Tongue (tissue), 2 donors: ENCODE data around the gene NTM. TPM values are rescaled to one million over a fixed set of nuclear protein-coding genes. Genes with fewer than 3 reads are reported as not detected.

Experiments
- DNase-seq: peaks from one replicate; pipeline ENCODE4 v3.0.0-alpha.2; 2015
- total RNA-seq: library from RNA; depleted of rRNA; stranded (reverse); fragments of >200 nt; gene quantifications from one replicate; pipeline ENCODE4 v1.2.3, GENCODE V29; 2014

The NTM gene
- total RNA-seq, 1 donor from 2014 or later = 12.1 TPM

- DNase-seq = no peak
These were observed 128.8 kb downstream of the NTM start for GRCh38 chr11:131499199-131499598.

GRCh38 chr11:131503017-131503416 is 132.6 kb downstream of the NTM start:
- DNase-seq = no peak

GRCh38 chr11:131504199-131504949 is 134.0 kb downstream of the NTM start:
- DNase-seq = peak; percentile 91

GRCh38 chr11:131506348-131506747 is 135.9 kb downstream of the NTM start:
- no peak for DNase-seq

GRCh38 chr11:131510662-131511061 is 140.2 kb downstream of the NTM start:
- no peak for DNase-seq

- peak; percentile 40 for DNase-seq
These were observed 141.4 kb downstream of the NTM start for GRCh38 chr11:131511794-131512193.

- no peak for DNase-seq
These were observed 141.8 kb downstream of the NTM start for GRCh38 chr11:131512228-131512627.

GRCh38 chr11:131514062-131514461 is 143.6 kb downstream of the NTM start:
- no peak for DNase-seq

- no peak for DNase-seq
These were observed 148.0 kb downstream of the NTM start for GRCh38 chr11:131518305-131518838.

- DNase-seq = no peak
These were observed 152.4 kb downstream of the NTM start for GRCh38 chr11:131522851-131523250.

- peak; percentile 14 for DNase-seq
These were observed 160.0 kb downstream of the NTM start for GRCh38 chr11:131530407-131530806.

GRCh38 chr11:131533149-131533548 is 162.7 kb downstream of the NTM start:
- DNase-seq = no peak

- no peak for DNase-seq
These were observed 163.6 kb downstream of the NTM start for GRCh38 chr11:131533998-131534397.

GRCh38 chr11:131534611-131535010 is 164.2 kb downstream of the NTM start:
- DNase-seq = no peak

- DNase-seq = no peak
These were observed 165.7 kb downstream of the NTM start for GRCh38 chr11:131536159-131536558.

- no peak for DNase-seq
These were observed 166.8 kb downstream of the NTM start for GRCh38 chr11:131537196-131537595.

- peak; percentile 14 for DNase-seq
These were observed 167.3 kb downstream of the NTM start for GRCh38 chr11:131537748-131538147.

- no peak for DNase-seq
These were observed 167.9 kb downstream of the NTM start for GRCh38 chr11:131538322-131538721.

- no peak for DNase-seq
These were observed 170.3 kb downstream of the NTM start for GRCh38 chr11:131540676-131541075.

- DNase-seq = no peak
These were observed 173.1 kb downstream of the NTM start for GRCh38 chr11:131543389-131544025.

GRCh38 chr11:131544591-131544990 is 174.2 kb downstream of the NTM start:
- DNase-seq = no peak

GRCh38 chr11:131546218-131546895 is 175.9 kb downstream of the NTM start:
- DNase-seq = no peak

GRCh38 chr11:131549099-131549498 is 178.7 kb downstream of the NTM start:
- DNase-seq = no peak
